ENCODE data around the gene NCKAP5.

Gene NCKAP5

GRCh38 chr2:133497951-133498565, 70.2 kb downstream of the NCKAP5 start:
- TF ChIP-seq CTCF (IDR thresholded peaks at IDR 0.05; ENCODE audit: control insufficient read depth, insufficient read depth, low read depth, low read length, missing control alignments): no peak
- no peak for DNase-seq (ENCODE audit: low read depth)
- no peak overlapping the region for H3K4me3 ChIP-seq (ENCODE audit: control insufficient read depth, low read depth, low read length)

DNA sequence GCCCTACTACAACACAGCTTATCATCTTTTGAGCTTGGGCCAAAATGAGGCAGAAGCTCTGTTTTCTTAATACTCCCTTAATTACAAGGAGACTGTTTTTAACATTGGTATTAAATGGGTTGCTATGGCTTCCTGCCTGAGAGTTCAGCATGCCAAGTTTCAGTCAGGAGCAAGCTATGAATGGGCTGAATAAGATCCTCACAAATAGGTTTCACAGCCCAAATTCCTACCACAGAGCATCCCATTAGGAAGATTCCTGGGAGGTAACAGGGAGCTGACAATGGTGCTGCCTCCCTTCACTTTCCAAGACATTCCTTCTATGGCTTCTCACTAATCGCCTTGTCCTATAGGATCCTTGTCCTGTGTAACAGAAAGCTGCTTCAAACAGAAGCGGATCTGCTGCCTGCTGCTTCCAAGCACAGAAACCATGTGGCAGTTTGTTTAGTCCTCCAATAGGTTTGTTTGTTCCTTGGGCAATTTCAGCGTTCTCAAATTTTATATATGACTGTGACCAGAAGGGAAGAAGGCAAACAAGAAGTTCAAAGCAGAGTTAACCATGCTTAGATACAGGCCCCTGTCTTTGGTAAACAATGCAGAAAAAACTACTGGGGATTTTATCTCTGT, 70.9 kb downstream of the NCKAP5 start:
- no peak for DNase-seq (ENCODE audit: low read depth)
- no peak overlapping the region for H3K4me3 ChIP-seq (ENCODE audit: control insufficient read depth, low read depth, low read length)
- no peak for TF ChIP-seq CTCF (IDR thresholded peaks at IDR 0.05; ENCODE audit: control insufficient read depth, insufficient read depth, low read depth, low read length, missing control alignments)

DNA sequence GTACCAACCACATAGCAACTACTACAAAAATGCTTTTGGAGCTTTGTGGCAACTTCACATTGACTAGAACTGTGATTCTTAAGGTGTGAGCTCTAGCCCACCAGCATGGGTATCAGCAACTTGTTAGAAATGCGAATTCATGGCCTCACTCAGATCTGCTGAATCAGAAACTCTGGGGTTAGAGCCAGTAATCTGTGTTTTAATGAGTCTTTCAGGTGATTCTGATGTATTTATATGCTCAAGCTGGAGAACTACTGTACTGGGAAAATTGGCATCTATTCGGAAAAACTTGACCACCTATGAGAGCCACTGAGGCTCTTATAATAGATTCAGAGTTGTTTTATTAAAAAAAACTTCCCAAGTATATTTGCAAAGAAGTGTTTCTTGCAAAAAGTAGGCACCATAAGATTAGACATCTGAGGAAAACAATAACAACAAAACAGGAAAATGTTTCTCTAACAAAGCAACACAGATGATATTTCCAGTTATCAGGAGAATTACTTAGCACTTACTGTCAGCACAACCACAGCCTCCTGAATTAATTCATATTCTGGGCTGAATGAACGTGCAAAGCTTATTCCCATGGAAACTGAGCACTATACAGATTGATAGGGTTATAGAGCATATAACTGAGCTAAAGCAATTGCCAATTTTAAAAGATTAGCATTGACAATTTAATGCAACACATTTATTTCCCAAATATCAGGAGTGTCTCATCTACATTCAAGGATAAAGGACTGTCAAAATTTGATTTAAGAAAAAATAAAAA, 71.6 kb downstream of the NCKAP5 start:
- TF ChIP-seq CTCF (IDR thresholded peaks at IDR 0.05; ENCODE audit: control insufficient read depth, insufficient read depth, low read depth, low read length, missing control alignments): no peak

GRCh38 chr2:133495226-133495625, 73.0 kb downstream of the NCKAP5 start:
- DNase-seq (ENCODE audit: low read depth): no peak
- no peak overlapping the region for H3K4me3 ChIP-seq (ENCODE audit: control insufficient read depth, low read depth, low read length)
- no peak for TF ChIP-seq CTCF (IDR thresholded peaks at IDR 0.05; ENCODE audit: control insufficient read depth, insufficient read depth, low read depth, low read length, missing control alignments)

More for the DNA sequence above, 71.6 kb downstream of the NCKAP5 start:
- DNase-seq (ENCODE audit: low read depth): no peak
- H3K4me3 ChIP-seq (ENCODE audit: control insufficient read depth, low read depth, low read length): no peak overlapping the region

GRCh38 chr2:133492719-133493380, 75.4 kb downstream of the NCKAP5 start:
- no peak for TF ChIP-seq CTCF (IDR thresholded peaks at IDR 0.05; ENCODE audit: control insufficient read depth, insufficient read depth, low read depth, low read length, missing control alignments)
- H3K4me3 ChIP-seq (ENCODE audit: control insufficient read depth, low read depth, low read length): no peak overlapping the region
- DNase-seq (ENCODE audit: low read depth): no peak

GRCh38 chr2:133490411-133490980, 77.8 kb downstream of the NCKAP5 start:
- H3K4me3 ChIP-seq (ENCODE audit: control insufficient read depth, low read depth, low read length): no peak overlapping the region
- no peak for TF ChIP-seq CTCF (IDR thresholded peaks at IDR 0.05; ENCODE audit: control insufficient read depth, insufficient read depth, low read depth, low read length, missing control alignments)
- no peak for DNase-seq (ENCODE audit: low read depth)
